B cell (primary cell): ENCODE results near the gene DUS2.
"Not testable (repeated sequence)": the region's sequence is repeated elsewhere in the genome, so short reads cannot be mapped to it uniquely, and the experiment has no call there.

Source experiments
- CTCF ChIP-seq: fragments of 200-600 bp; IDR thresholded peaks from one replicate; pipeline ENCODE4 v1.8.0; 2022; ENCODE audit warnings: antibody characterized with exemption, mild to moderate bottlenecking
- EZH2 ChIP-seq: IDR thresholded peaks from 2 replicates; pipeline ENCODE4 v1.6.1; 2012; ENCODE audit warnings: borderline replicate concordance, low read depth, mild to moderate bottlenecking, moderate library complexity, low read length; ENCODE audit not compliant: insufficient read depth, poor library complexity, severe bottlenecking

GRCh38 chr16:68009872-68010271 is 13.2 kb upstream of the DUS2 start:
- not testable (repeated sequence) for TF ChIP-seq CTCF, EZH2
